Activated CD8-positive, alpha-beta memory T cell treated with anti-CD3 and anti-CD28 coated beads for 24 hours (primary cell): ENCODE data around the gene TUBGCP3.

Experiments
- DNase-seq: peaks from one replicate; pipeline ENCODE4 v3.0.0-alpha.2; 2020

TUBGCP3 gene

DNA sequence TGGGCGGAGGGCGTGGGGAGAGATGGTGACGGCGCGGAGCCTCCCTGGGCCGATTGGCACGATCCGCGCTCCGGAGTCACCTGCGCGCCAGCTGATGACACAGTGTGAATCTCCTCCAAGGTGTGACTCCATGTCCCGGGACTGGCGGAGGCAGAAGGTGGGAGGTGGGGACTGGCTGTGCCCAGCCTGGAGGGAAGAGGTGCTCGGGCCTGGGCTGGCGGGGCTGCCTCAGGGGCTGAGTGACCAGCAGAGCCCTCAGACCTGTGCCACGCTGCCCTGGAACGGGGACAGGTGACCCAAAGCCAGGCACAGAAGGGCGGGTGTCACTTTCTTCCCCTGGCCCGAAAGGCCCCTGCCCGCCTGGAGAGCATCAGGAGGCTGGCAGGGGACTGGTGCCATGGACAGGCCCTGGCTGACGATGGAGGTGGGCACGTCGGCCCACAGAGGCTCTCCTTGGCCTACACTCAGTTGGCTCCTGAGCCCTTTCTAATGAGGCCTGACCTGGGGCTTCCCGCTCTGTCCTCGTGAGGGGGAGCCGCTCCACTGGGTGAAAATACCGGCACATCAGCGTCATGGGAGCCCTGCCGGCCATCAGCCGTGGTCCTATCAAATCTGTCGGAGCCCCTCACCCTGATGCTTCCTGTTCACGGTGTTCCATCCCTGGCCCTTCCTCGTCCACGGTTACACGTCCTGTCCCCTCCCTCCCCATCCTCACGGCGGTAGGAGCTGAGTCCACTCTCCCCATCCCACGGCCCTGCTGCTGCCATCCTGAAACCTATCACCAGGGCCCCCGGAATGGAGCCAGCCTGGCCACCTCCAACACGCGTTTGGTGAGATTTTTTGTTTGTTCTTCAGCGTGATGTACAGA is 136.2 kb downstream of the TUBGCP3 start:
- peak; percentile 26 for DNase-seq

GRCh38 chr13:112450904-112451240 is 137.1 kb downstream of the TUBGCP3 start:
- no peak for DNase-seq

GRCh38 chr13:112450118-112450903 is 137.6 kb downstream of the TUBGCP3 start:
- DNase-seq = no peak

- DNase-seq = peak; percentile 30
Measured at GRCh38 chr13:112449545-112449930, 138.4 kb downstream of the TUBGCP3 start.

DNA sequence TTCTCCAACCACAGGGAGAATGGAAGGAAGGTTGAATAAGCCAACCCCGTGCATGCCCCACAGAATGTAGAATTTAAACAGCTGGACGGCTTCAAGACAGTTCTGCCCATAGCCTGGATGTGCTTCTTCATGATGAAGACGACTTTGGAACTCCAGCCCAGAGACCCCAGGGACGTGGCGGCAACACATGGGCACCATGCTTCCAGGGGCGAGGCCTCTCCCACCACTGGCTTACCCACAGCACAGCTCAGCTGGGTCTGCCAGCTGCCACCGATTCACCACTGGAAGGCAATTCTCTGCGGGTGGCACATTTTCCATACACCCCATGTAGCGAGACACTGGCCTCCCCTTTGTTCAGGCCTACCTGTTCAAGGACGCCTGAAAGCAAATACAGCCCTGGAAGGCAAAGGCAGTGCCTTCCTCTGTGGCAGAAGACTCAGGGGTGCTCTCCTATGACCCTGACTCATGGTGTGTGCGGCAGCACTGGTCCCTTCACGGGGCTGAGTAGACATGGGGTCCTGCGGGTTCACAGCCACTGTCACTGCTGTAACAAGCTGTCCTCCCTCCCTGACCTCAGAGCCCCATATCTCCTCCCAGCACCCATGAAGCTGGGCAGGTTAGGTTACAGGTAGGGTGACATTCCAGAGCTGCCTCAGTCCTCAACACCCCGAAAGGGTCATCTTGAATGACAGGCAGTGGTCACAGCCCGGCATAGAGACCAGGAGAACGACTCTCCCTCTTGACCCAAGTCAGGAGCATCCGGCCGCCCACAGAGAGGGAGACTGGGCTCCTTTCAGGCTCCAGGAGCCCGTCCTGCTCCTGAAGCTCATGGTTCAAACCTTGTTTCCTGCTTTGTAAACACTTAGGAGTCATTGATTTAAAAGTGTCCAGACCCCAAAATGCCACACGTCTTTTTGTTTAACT is 139.1 kb downstream of the TUBGCP3 start:
- peak; percentile 17 for DNase-seq

- peak; percentile 24 for DNase-seq
Measured at GRCh38 chr13:112447761-112448603, 140.0 kb downstream of the TUBGCP3 start.

DNA sequence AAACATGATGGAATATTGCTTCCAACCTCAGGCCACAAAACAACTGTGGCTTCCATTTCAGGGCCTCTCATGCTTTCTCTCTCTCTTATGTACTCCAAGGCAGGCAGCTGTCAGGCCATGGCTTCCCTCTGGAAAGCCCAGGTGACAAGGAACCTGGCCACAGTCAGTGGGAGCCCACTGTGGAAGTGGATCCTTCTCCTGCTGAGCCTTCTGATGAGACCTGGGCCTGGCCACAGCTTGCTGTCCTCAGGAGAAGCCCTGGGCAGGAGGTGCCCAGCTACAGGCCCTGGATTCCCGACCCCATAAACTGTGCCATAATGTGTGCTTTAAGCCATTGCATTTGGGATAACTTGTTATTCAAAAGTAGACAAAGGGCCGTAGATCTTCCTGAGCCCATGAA is 140.6 kb downstream of the TUBGCP3 start:
- peak; percentile 42 for DNase-seq

GRCh38 chr13:112446867-112447266 is 141.1 kb downstream of the TUBGCP3 start:
- DNase-seq = no peak

DNA sequence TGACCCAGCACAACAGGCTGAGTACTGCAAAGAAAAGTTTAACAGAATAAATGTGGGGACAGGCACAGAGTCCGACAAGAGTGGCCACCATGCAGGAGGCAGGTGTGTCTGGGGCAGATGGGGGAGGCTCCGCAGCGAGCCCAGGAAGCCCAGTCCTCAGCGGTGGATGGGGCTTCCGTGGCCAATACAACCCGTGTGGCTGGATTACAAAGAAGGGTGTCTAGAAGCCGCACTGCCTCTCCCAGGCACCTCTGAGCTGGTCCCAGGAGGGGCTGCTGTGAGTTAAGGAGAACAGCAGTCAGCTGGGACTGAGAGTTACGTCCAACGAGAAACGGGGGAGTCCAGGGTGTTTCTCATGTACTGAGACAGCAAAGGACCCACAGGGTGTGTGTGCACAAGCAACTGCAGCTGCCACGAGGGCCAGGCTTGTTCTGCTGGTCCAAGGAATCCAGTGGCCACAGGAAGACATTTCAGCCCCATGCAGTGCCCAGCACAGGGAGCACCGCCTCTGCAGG is 141.5 kb downstream of the TUBGCP3 start:
- DNase-seq = peak; percentile 30

DNA sequence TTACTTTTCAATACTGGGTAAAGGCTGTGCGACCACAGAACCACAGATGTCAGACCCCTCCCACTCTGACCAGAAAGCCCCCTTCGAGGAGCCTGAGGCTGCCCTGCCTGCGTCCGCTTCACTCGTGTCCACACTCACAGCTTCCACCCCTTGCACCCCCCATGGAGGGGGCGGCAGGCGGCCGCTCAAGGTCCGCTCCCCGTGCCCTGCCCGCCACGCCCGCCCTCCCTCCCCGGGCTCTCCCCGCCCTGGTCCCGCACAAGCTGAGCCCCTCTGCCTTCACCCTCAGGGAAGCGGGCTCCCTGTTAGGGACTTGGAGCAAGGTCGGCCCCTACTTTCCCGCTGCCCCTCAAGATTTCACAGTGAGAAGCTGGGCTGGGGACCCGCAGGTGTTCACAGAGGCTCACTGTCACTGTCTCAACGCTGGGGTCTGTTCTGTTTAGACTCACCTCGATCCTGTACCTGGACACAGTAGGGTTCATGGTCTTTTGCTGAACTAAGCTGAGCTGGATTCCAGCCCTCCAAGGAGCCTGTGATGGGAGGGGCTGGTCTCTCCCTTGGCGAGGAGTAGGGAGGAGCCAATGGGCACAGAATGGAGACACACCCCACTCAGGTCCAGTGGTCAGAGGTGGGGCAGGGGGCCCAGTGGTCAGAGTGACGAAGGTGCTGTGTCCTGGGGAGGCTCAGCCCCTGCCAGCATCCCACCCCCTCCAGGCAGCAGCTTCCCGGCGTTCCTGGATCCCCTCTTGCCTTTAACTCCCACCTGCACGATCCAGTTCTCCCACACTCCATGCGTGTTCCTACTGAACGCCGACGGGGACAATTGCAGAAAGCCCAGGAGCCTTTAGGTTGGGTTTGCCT is 142.3 kb downstream of the TUBGCP3 start:
- DNase-seq = peak; percentile 38

GRCh38 chr13:112444416-112445399 is 143.2 kb downstream of the TUBGCP3 start:
- peak; percentile 24 for DNase-seq

- peak; percentile 77 for DNase-seq
Measured at GRCh38 chr13:112443995-112444311, 144.0 kb downstream of the TUBGCP3 start.

GRCh38 chr13:112443191-112443994 is 144.6 kb downstream of the TUBGCP3 start:
- peak; percentile 54 for DNase-seq

GRCh38 chr13:112442483-112443090 is 145.4 kb downstream of the TUBGCP3 start:
- peak; percentile 46 for DNase-seq

- DNase-seq = no peak
Measured at GRCh38 chr13:112441779-112442310, 146.1 kb downstream of the TUBGCP3 start.

- DNase-seq = no peak
Measured at GRCh38 chr13:112441226-112441625, 146.7 kb downstream of the TUBGCP3 start.

DNA sequence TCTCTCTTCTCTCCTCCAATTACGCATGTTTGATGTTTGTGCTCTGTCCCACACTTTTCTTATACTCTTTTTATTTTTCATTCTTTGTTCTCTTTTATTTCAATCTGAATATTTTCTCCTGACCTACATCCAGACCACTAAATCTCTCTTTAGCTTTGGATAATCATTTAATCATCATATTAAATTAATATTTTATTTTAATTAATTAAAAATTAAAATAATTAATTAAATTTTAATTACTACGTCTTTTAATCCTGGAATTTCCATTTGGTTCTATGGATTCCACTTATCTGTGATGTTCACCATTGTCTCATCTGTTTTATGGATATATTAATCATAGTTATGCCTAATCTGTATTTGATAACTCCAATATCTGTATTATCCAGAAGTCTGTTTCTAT is 149.4 kb downstream of the TUBGCP3 start:
- DNase-seq = no peak

GRCh38 chr13:112438094-112438493 is 149.9 kb downstream of the TUBGCP3 start:
- DNase-seq = no peak
